Renal pelvis (tissue), 12 donors: ENCODE measurements around the gene RCBTB2. TPM values are rescaled to one million over a fixed set of nuclear protein-coding genes. Genes with fewer than 3 reads are reported as not detected.
"Not testable (repeated sequence)": the region's sequence is repeated elsewhere in the genome, so short reads cannot be mapped to it uniquely, and the experiment has no call there.

Experiments used
- DNase-seq: peaks from one replicate; pipeline ENCODE4 v3.0.0-alpha.2; 2013
- long read RNA-seq, 16 experiments: transcript quantifications; one replicate each; lab custom pipeline, GENCODE V29; 2026
- polyA plus RNA-seq, 3 donors: library from polyadenylated mRNA; unstranded; fragments of 120-200 nt; gene quantifications; one replicate each; pipeline ENCODE4 v1.2.1, GENCODE V29; 2013; ENCODE audit not compliant: insufficient read length in 3 of 3

RCBTB2 gene
- 10 to 100 TPM; 50.3 to 58.7 (median 58.3) TPM for polyA plus RNA-seq
- long read RNA-seq, donor 1, transcript RCBTB2-206 (12 exons, 2,984 nt): major isoform, 6 of 10 reads
- long read RNA-seq, donor 1, partial matches to known transcripts: 0 of 10 reads
- long read RNA-seq, donor 1, other reads (novel, unspliced or antisense): 0 of 10 reads
- long read RNA-seq, donor 2, partial matches to known transcripts: 6 of 13 reads
- long read RNA-seq, donor 2, other reads (novel, unspliced or antisense): 0 of 13 reads
- long read RNA-seq, donor 3, partial matches to known transcripts: 0 of 6 reads
- long read RNA-seq, donor 3, other reads (novel, unspliced or antisense): 0 of 6 reads
- long read RNA-seq, donor 4, partial matches to known transcripts: 0 of 5 reads
- long read RNA-seq, donor 4, other reads (novel, unspliced or antisense): 0 of 5 reads
- long read RNA-seq, donor 5, transcript RCBTB2-201 (15 exons, 3,232 nt): major isoform, 8 of 12 reads
- long read RNA-seq, donor 5, partial matches to known transcripts: 0 of 12 reads
- long read RNA-seq, donor 5, other reads (novel, unspliced or antisense): 0 of 12 reads
- long read RNA-seq, donor 6, transcript RCBTB2-201 (15 exons, 3,232 nt): major isoform, 6 of 15 reads
- long read RNA-seq, donor 6, partial matches to known transcripts: 5 of 15 reads
- long read RNA-seq, donor 6, other reads (novel, unspliced or antisense): 0 of 15 reads
- long read RNA-seq, donor 7, transcript RCBTB2-201 (15 exons, 3,232 nt): major isoform, 8 of 13 reads
- long read RNA-seq, donor 7, partial matches to known transcripts: 0 of 13 reads
- long read RNA-seq, donor 7, other reads (novel, unspliced or antisense): 0 of 13 reads
- long read RNA-seq, donor 8, partial matches to known transcripts: 0 of 3 reads
- long read RNA-seq, donor 8, other reads (novel, unspliced or antisense): 0 of 3 reads
- long read RNA-seq, donor 9, transcript RCBTB2-206 (12 exons, 2,984 nt): major isoform, 6 of 10 reads
- long read RNA-seq, donor 9, partial matches to known transcripts: 0 of 10 reads
- long read RNA-seq, donor 9, other reads (novel, unspliced or antisense): 0 of 10 reads
- long read RNA-seq, donor 10, partial matches to known transcripts: 0 of 7 reads
- long read RNA-seq, donor 10, other reads (novel, unspliced or antisense): 0 of 7 reads
- long read RNA-seq, donor 11, partial matches to known transcripts: 0 of 5 reads
- long read RNA-seq, donor 11, other reads (novel, unspliced or antisense): 0 of 5 reads
- long read RNA-seq, donor 12, partial matches to known transcripts: 6 of 14 reads
- long read RNA-seq, donor 12, other reads (novel, unspliced or antisense): 0 of 14 reads
- long read RNA-seq, donor 13, partial matches to known transcripts: 0 of 4 reads
- long read RNA-seq, donor 13, other reads (novel, unspliced or antisense): 0 of 4 reads
- long read RNA-seq, donor 14: 0 reads
- long read RNA-seq, donor 15: 0 reads
- long read RNA-seq, donor 16, transcript RCBTB2-201 (15 exons, 3,232 nt): major isoform, 9 of 15 reads
- long read RNA-seq, donor 16, partial matches to known transcripts: 0 of 15 reads
- long read RNA-seq, donor 16, other reads (novel, unspliced or antisense): 0 of 15 reads

DNA sequence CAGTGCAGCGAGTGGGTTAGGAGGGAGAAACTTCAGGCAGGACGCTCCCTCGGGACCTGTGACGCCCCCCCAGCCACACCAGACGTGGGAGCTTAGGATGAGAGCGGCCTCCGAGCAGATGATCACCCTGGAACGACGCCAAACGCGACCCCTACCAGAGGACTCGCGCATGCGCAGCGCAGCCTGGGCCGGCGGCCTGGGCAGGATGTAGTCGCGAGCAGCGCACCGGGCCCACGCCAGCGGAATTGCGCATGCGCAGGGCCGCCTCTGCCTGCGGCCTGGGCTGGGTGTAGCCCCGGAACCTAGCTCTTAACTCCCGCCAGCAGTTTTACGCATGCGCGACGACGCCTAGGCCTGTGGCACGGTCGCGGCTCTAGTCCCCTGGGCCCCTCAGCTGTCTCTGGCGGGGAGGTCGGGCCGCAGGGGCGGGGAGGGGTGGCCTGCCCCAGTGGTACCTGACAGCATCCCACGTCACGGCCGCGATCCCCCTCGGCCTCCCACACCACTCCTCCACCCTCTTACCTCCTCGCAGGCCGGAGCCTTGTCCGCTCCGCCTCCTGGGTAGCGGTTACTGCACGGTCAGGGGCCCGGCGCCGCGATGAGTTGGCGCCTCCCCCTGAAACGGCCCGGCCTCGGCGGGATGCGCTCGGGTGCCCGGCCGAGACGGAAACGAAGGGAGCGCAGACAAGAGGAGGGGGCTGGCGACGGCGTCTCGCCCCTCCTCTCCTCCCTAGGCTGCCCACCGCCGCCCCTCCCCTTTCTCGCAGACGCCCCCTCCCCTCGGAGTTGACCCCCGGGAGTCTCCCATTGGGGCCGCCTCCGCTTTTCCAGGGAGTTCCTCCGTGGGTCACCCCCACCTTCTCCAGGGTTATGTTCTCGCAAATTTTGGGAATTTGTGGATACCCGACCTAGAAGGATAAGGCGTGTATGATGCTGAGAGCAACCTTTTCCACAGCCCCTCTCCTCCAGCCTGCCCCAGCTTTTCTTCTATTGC is at the start of gene RCBTB2:
TSS of gene RCBTB2 (minus strand) at position 575 of the 994 bp plus-strand sequence. CDS start 11,141 bp downstream, outside the sequence.
- peak; percentile 99 for DNase-seq

DNA sequence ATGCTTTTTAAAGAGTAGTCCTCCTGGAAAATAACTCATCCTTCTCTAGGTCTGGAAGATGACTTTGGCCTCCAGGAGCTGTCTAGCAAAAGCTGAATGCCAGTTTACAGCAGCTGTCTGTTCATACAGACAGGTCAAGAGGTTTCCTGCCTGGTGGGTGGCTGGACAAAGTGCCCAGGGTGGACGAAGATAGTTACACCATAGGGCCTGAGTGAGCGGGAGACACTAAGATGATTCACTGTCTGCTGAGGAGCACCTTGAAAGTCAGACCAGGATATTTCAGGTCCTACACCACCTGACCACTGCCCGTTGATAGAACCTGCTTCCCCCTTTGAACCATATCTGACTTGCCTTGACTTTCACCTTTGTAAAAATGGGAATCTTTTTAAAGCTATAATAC is 49.2 kb upstream of the RCBTB2 start:
- no peak for DNase-seq

DNA sequence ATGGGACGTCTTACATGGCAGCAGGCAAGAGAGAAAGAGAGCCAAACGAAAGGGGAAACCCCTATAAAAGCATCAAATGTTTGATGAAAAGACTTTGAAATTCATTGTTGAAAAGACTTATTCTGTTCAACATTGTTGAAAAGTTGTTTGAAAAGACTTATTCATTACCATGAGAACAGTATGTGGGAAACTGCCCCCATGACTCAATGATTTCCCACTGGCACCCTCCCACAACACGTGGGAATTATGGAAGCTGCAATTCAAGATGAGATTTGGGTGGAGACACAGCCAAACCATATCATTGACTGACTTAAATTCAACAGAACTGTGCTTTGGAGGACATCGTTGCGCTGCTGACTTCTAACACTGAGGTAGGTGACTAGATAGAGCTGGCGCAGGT is 48.0 kb upstream of the RCBTB2 start:
- no peak for DNase-seq

DNA sequence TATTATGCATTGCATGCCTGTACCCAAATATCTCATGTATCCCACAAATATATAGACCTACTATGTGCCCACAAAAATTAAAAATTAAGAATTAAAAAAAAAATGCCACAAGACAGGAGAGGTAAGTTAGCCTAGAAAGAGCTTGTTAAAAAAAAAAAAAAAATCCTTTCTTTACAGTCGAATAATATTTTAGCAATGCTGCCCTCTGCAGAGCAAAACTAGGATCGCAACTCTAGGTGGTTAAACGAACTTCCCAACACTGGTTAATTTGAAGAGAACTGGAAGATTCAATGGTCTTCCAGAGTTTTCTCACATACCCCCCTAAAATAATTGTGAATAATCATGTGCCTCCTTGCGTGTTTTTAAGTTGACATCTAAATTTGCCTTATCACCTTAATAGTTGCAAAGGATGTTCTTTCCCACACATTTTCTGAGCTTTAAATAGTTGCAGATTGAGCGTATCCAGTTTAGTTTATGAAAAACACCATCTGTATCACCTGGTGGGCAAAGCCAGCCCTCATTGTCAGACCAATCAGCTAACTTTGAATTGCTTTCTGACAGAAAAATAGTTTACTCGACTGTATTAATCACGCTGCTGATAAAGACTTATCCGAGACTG is 47.4 kb upstream of the RCBTB2 start:
- DNase-seq: peak; percentile 77

DNA sequence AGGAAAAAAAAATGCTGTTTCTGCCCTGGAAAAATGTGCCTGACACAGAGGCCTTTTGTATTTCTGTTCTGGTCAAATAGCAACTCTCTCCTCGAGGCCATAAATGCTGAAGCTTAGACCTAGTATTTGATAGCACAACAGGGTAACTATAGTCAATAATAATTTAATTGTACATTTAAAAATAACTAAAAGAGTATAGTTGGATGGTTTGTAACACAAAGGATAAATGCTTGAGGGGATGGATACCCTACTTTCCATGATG is 47.0 kb upstream of the RCBTB2 start:
- DNase-seq: not testable (repeated sequence)

DNA sequence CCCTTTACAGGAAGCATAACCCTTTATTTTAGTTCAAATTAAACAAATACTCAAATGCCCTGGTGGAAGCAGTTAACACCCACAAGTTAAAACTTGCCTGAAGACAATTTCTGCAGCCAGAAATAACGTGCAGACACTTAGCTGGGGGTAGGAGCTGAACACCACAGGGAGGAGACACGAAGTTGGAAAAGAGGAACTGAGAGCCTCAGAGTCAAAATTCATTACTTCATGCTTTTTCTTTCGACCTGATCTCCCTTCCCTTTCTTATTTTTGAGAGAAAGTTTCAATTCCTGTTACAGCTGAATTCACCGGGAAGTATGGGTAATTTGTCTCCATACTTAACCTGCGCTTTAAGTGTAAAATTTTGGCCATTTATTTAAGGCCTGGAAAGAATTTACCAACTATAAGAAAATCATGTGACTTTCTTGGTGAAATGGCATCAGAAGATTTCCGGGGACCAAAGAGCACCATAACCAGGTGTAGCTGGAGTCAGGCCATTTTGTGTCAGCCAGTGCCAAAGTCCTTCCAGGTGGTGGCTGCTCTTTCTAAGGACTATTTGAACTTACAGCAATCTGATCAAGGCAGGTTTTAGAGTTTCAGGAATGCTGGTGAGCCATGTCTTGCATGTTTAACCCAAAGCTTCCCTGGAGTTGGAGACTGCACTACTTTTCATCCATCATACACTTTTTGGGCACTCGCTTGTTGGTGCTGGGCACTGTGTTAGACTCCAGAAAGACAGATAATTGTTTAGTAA is 46.5 kb upstream of the RCBTB2 start:
- DNase-seq: no peak

DNA sequence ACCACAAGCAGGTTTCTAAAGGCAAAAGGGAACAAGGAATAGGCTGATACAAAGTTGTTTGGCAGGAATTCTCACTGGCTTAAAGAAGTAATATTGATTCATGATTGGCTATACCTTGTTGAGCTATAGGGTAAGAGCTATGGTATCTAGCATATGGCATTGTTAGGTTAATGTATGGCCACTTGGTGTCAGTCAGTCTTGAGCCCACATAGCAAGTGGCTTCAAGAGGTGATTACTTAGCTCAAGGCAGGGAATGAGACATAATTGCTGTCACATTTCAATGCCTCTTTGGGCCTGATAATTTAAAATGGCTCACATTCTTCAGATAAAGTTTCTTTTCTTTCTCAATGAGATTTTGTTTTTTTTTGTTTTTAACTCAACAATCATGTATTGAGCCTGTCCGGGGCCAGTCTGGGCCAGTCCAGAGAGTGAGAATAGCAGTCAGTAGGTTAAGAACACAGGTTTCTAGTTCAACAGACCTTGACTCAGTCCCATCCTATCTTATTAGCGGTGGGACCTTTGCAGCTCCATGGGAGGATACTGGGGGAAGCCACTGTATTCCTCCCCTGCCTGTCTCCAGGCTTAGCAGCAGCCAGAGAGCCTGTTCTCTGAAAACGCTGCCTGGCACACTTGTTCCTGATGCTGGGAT is 45.8 kb upstream of the RCBTB2 start:
- DNase-seq: no peak

DNA sequence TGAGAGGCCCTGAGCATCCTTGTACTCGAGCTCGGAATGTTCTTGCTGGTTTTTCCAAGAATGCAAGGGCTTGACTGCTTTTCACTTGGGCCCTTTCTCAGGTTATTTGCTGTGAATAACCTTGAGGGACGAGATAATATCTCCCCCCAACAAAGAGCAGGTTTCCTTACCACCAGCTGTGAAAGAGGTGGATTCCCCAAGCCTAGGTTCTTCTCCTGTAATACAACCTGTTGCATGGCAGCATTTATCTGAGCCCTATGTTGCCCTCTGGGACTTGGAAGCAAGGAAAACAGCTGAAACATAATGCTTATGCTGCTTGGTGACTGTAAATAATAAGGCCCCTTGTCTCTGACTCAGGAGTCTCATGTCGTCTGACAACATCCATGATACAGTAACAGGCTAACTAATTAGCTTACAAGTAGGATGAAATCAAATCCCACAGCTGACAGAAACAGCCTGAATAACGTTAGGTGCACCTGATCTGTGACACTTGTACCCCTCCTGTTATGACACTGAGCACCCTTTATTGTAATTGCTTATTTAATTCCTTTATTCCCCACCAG is 43.6 kb upstream of the RCBTB2 start:
- DNase-seq: no peak

DNA sequence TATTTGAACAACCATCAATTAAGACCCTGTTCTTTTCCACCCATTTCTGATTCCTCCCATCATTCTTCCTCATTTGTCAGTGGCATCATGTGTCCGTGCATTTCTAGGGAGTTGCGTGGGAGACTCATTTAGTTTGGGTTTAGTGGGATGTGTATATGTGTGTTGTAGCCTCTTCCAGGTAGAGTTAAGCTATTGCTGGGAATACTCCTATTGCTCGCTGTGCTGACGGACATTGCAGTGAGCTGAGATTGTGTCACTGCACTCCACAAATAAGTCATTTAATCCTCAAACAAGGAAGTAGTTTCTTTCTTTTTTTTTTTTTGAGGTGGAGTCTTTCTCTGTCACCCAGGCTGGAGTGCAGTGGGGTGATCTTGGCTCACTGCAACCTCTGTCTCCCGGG is 42.2 kb upstream of the RCBTB2 start:
- DNase-seq: no peak

DNA sequence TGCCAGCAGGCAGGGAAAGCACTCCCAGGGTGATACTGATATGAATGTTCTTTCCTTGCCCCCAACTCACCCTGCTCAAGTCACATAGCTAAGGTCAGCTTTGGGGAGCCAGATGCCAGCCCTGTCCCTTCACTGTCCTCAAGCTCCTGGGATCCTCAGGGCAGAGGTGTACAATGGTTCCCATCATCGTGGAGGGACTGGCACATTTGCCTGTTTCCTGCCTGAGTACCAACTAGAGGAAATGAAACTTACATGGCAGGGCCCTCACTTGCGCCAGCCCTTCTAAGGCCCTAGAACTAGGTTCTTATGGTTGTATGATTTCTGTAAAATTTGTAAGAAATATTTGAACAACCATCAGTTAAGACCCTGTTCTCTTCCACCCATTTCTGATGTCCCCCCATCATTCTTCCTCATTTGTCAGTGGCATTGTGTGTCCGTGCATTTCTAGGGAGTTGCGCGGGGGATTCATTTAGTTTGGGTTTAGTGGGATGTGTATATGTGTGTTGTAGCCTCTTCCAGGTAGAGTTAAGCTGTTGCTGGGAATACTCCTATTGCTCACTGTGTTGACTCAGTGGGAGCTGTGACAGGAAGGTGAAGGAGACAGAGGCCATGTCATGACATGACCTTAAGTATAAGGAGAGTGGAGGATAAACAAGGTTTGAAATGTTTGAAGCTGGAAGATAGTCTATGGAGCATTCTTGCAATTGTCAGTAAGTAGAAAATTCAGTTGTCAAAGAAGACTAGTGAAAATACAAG is 41.3 kb upstream of the RCBTB2 start:
- no peak for DNase-seq

DNA sequence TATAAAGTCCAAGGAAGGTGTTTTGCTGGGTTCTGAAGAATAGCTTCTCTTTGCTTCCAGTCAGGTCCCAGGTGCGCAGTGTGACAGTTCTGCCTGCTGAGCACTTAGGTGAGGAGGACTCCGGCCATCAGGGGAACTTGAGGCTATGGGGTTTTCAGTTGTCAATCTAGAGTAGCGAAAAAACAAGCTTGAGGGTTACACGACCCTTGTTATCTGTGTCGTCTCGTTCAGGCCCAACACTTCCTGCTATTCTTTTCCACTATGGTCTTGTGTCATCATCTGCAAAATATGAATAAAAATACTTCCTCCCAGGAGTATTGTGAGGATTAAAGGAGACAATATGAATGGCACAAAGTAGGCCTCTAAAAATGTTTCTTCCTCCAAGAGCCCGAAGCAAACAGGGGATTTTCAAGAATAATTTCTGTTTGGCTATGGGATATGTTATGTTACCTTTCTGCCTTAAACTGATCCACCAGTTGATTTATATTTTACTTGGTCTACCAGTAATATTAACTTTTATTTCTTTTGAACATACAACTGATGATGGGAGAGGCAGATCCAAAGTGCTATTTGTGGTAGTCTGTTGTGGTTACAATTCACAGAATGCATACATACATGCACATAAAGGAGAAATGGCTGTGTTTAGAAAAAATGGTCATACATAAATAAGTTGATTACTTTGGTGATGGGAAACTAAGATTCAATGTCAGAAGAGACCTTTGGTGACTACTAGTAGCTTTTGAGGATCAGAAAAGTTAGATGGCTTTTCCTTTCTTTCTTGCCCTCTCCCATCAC is 40.5 kb upstream of the RCBTB2 start:
- no peak for DNase-seq

DNA sequence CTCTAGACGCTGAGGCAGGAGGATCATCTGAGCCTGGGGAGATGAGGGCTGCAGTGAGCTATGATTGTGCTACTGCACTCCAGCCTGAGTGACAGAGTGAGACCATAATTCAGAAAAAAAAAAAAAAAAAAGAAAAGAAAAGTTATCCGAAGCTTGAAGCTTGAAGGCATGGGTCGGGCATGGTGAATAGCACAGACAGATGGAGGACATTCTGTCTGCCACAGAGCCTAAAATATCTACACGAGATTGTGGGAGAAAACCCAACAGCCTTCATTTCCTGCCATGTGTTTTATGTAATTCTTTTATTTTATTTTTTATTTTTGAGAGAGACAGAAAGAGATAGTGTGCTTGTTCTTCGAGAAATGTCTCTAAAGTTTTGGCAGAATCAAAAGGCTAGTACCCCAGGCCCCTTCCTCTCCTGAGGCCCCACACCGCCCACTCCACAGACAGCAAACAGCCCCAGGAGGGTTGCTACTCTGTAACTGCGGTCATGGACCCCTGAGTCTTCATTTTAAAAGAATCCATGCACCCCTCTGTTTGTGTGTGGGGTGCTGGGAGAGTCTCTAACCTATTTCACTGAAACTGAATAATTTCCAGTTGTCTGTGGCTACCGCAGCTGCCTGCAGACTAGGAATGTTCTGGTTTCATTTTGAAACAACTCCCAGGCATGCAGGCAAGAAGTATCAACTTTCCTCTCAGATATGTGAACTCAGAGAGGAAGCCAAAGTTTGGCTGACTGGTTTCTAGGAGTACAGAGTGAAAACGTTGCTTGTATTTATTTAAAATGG is 38.4 kb upstream of the RCBTB2 start:
- peak; percentile 54 for DNase-seq

DNA sequence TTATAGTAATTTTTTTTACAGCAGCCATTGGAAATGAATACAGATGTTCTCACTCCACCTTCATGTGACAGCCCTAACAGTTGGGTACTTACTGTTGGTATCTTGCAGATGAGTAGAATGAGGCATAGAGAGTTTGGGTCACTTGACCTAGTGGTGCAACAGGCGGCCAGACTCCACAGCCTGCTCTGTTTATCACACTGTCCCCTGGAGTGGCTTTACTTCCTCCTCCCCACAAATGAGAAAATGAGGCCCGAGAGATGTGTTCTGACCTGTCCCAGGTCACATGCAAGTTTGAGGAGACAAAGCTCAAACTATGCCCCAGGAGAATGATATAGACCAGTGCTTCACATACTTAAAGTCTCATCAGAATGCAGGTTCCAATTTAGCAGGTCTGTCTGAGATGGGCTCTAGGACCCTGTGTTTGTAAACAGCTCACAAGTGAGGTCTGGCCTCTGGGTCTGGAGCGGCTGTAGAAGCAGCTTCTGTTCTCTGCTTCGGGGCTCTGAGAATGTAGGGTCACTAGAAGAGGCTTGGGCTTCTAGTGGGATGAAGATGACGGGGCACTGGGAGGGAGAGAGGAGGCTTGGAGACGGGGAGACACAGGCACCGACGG is 37.4 kb upstream of the RCBTB2 start:
- DNase-seq: no peak

DNA sequence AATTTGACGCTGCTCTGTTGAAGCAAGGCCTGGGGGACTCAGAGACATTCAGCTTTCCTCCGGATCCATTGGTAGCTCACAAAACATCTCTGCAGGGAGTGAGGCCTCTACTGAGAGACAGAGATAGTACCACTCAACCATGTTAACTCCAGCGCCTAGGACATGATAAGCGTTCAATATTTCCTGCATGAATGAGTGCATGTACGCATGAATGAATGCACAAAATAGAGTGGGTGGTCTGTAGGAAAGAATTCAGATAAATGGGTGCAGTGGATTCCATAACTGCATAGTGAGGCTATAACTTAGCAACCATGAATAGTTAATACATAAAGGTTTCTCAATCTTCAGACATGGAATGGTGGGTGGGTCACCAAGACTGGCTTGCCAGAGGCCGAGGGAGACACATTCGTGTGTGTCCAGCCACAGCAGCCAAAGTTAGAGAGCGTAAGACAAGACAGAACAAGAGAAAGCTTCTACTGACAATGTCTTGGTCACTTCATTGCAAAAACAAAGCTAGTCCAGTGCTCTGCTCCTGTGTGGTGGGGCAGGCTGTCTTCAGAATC is 36.3 kb upstream of the RCBTB2 start:
- no peak for DNase-seq
